ENCODE results near the gene GOLGA6L26.
"Not testable (repeated sequence)": the region's sequence is repeated elsewhere in the genome, so short reads cannot be mapped to it uniquely, and the experiment has no call there.

The GOLGA6L26 gene

DNA sequence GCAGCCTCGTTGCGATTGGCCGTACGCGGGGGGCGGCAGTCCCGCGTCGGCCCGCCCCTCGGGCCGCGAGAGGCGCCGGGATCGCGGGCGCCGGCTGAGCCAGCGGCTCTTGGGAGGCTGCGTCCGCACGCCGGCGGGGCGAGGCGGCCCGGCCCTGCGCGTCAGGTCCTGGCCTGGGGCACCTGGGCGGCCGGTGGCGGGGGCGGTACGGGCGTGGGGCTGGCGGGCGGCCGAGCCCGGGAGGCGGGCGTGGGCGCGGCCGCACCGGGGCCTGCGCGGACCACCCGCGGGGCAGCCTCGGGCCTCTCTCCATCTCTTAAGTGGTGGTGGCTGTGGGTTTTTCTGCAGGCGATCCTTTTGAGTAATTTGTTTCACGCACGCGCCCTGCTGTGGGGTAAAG is 30.3 kb downstream of the GOLGA6L26 start:
- DNase-seq (ENCODE audit: low read depth), result peak; percentile 70
- H3K4me3 ChIP-seq (ENCODE audit: low read depth, low read length), result peak overlapping the region; percentile 75
- peak; percentile 45 for TF ChIP-seq POLR2A (IDR thresholded peaks at IDR 0.05; ENCODE audit: extremely low read depth, insufficient read length)

GRCh38 chr15:23303246-23303645 is 30.8 kb downstream of the GOLGA6L26 start:
- not testable (repeated sequence) for DNase-seq (ENCODE audit: low read depth)
- H3K4me3 ChIP-seq (ENCODE audit: low read depth, low read length), result peak overlapping the region; percentile 48

All from NB4 (cell line).